HCT116 (cell line): ENCODE results near the gene NUCB1. TPM values are rescaled to one million over a fixed set of nuclear protein-coding genes. Genes with fewer than 3 reads are reported as not detected.
"Not testable (repeated sequence)": the region's sequence is repeated elsewhere in the genome, so short reads cannot be mapped to it uniquely, and the experiment has no call there.

Experiments used
- ATAC-seq: fragments of 200-7000 bp; cut with Tn5 transposase; 2 replicates; pipeline ENCODE4 v1.9.1; 2020; ENCODE audit warnings: mild to moderate bottlenecking, moderate library complexity
- BruUV-seq: library from RNA; stranded (reverse); fragments of 400-500 nt; replicated peaks from 2 replicates; lab custom pipeline; 2021; lab: Mats Ljungman, UMichigan
- CTCF ChIA-PET: fragments of 300-600 bp; sonication (Branson Sonifier 250); formaldehyde crosslinking; loops from one replicate; lab custom pipeline; 2021; ENCODE audit warnings: antibody characterized with exemption; lab: Charles Lee
- POLR2A ChIA-PET: fragments of 300-600, 350-600 bp; sonication (Branson Sonifier 250); formaldehyde crosslinking; loops from one replicate; lab custom pipeline; 2021; ENCODE audit warnings: antibody characterized with exemption; lab: Charles Lee
- RAD21 ChIA-PET, 2 experiments: fragments of 300-600 bp; sonication (Branson Sonifier 250); formaldehyde crosslinking; loops; one replicate each; lab custom pipeline; 2023; ENCODE audit warnings: low total read pairs in 2 of 2; ENCODE audit not compliant: uncharacterized antibody in 2 of 2, unreplicated experiment in 2 of 2, low non-redundant PET in 1 of 2; lab: Charles Lee
- DNase-seq: peaks from one replicate; pipeline ENCODE4 v3.0.0-alpha.2; 2010; ENCODE audit warnings: low read depth, low spot score
- H2AFZ ChIP-seq: fragments of 200-600 bp; shearing (Covaris generic), sonication (generic); 2 replicates; pipeline ENCODE4 v1.6.1; 2017; ENCODE audit warnings: low read depth, mixed run types, mixed read lengths, antibody characterized with exemption, low read length; ENCODE audit not compliant: poor library complexity, severe bottlenecking
- H3K27ac ChIP-seq: 2 replicates; pipeline ENCODE4 v1.5.1; 2012; ENCODE audit warnings: low read depth, low read length
- H3K27me3 ChIP-seq: fragments of 200-600 bp; sonication (generic); 2 replicates; pipeline ENCODE4 v1.6.1; 2016; ENCODE audit warnings: mixed run types, low read length, mixed read lengths; ENCODE audit not compliant: insufficient read depth
- H3K36me3 ChIP-seq, 2 experiments: fragments of 200-500 bp in 1 of 2; fragments of 200-600 bp in 1 of 2; sonication (Bioruptor generic) in 1 of 2; sonication (generic) in 1 of 2; 2 replicates each; pipeline versions ENCODE4 v1.5.1 to v1.6.1; 2014 to 2016; ENCODE audit warnings: low read length in 2 of 2, inconsistent platforms in 1 of 2, mixed read lengths in 1 of 2, mixed run types in 1 of 2; ENCODE audit not compliant: insufficient read depth in 2 of 2, control insufficient read depth in 1 of 2
- H3K4me1 ChIP-seq, 2 experiments: fragments of 200-600 bp in 1 of 2; sonication (generic) in 1 of 2; 2 replicates each; pipeline versions ENCODE4 v1.5.1 to v1.6.1; 2012 to 2017; ENCODE audit warnings: low read length in 2 of 2, inconsistent platforms in 1 of 2, mild to moderate bottlenecking in 1 of 2, mixed read lengths in 1 of 2, mixed run types in 1 of 2, moderate library complexity in 1 of 2; ENCODE audit not compliant: insufficient read depth in 2 of 2, control insufficient read depth in 1 of 2
- H3K4me2 ChIP-seq: fragments of 200-600 bp; sonication (generic); 2 replicates; pipeline ENCODE4 v1.6.1; 2017; ENCODE audit warnings: mixed run types, low read length, mixed read lengths
- H3K4me3 ChIP-seq, 2 experiments: fragments of 200-600 bp in 1 of 2; sonication (generic) in 1 of 2; replicated peaks in 1 of 2; 2 replicates each; pipeline ENCODE4 v1.5.1; 2011 to 2016; ENCODE audit warnings: low read length in 2 of 2, control low read depth in 1 of 2, low read depth in 1 of 2, mild to moderate bottlenecking in 1 of 2, mixed read lengths in 1 of 2, mixed run types in 1 of 2
- H3K79me2 ChIP-seq: fragments of 200-600 bp; sonication (generic); 2 replicates; pipeline ENCODE4 v1.6.1; 2017; ENCODE audit warnings: mild to moderate bottlenecking, mixed run types, low read length, moderate library complexity, mixed read lengths; ENCODE audit not compliant: insufficient read depth
- H3K9ac ChIP-seq: fragments of 200-600 bp; sonication (generic); 2 replicates; pipeline ENCODE4 v1.6.1; 2016; ENCODE audit warnings: low read length, mixed read lengths
- H3K9me2 ChIP-seq: fragments of 200-600 bp; sonication (generic), shearing (Covaris generic); 2 replicates; pipeline ENCODE4 v1.6.1; 2017; ENCODE audit warnings: mixed run types, mild to moderate bottlenecking, moderate library complexity; ENCODE audit not compliant: insufficient read depth
- H3K9me3 ChIP-seq, 2 experiments: fragments of 200-500 bp in 1 of 2; fragments of 200-600 bp in 1 of 2; sonication (Bioruptor generic) in 1 of 2; sonication (generic) in 1 of 2; 2 replicates each; pipeline ENCODE4 v1.6.1; 2014 to 2017; ENCODE audit warnings: low read length in 2 of 2, mixed read lengths in 2 of 2, inconsistent platforms in 1 of 2, low read depth in 1 of 2, mild to moderate bottlenecking in 1 of 2, mixed run types in 1 of 2, moderate library complexity in 1 of 2; ENCODE audit not compliant: control insufficient read depth in 1 of 2, insufficient read depth in 1 of 2
- H4K20me1 ChIP-seq: fragments of 200-600 bp; sonication (generic), shearing (Covaris generic); 2 replicates; pipeline ENCODE4 v1.6.1; 2017; ENCODE audit warnings: mixed run types, mild to moderate bottlenecking, moderate library complexity; ENCODE audit not compliant: insufficient read depth
- CBX3 ChIP-seq: IDR thresholded peaks from 2 replicates; pipeline ENCODE4 v1.6.1; 2012; ENCODE audit warnings: low read depth
- CEBPB ChIP-seq: IDR thresholded peaks from 2 replicates; pipeline ENCODE4 v1.6.1; 2012; ENCODE audit warnings: low read depth
- CTCF ChIP-seq, 3 experiments: fragments of 200-600 bp in 1 of 3; sonication (generic) in 1 of 3; IDR thresholded peaks in 2 of 3; conservative IDR thresholded peaks in 1 of 3; 2 replicates each; pipeline ENCODE4 v1.5.1; 2012 to 2017; ENCODE audit warnings: low read depth in 2 of 3, low read length in 2 of 3, antibody characterized with exemption in 1 of 3, borderline replicate concordance in 1 of 3, control low read depth in 1 of 3, mild to moderate bottlenecking in 1 of 3, mixed read lengths in 1 of 3, mixed run types in 1 of 3, moderate library complexity in 1 of 3; ENCODE audit not compliant: insufficient read depth in 1 of 3
- EGR1 ChIP-seq: IDR thresholded peaks from 2 replicates; pipeline ENCODE4 v1.6.1; 2012; ENCODE audit warnings: low read depth
- ELF1 ChIP-seq: IDR thresholded peaks from 2 replicates; pipeline ENCODE4 v1.6.1; 2012; ENCODE audit warnings: low read depth, borderline replicate concordance
- EZH2 ChIP-seq: fragments of 200-600 bp; sonication (generic); IDR thresholded peaks from 2 replicates; pipeline ENCODE4 v1.6.1; 2017; ENCODE audit warnings: antibody characterized with exemption, mixed run types
- FOSL1 ChIP-seq: IDR thresholded peaks from 2 replicates; pipeline ENCODE4 v1.6.1; 2012; ENCODE audit warnings: low read depth
- SP1 ChIP-seq: IDR thresholded peaks from 2 replicates; pipeline ENCODE4 v1.6.1; 2012; ENCODE audit warnings: low read depth
- SRF ChIP-seq: IDR thresholded peaks from 2 replicates; pipeline ENCODE4 v1.6.1; 2012; ENCODE audit warnings: low read depth
- TCF7L2 ChIP-seq: IDR thresholded peaks from 2 replicates; pipeline ENCODE4 v1.7.0; 2011; ENCODE audit warnings: borderline replicate concordance, inconsistent platforms; ENCODE audit not compliant: insufficient read depth, insufficient read length; ENCODE audit errors: extremely low read depth
- ZFX ChIP-seq: fragments of 450-650 bp; IDR thresholded peaks from 2 replicates; pipeline ENCODE4 v1.6.1; 2017
- ZNF274 ChIP-seq: fragments of 200-500 bp; sonication (Bioruptor generic); IDR thresholded peaks from 2 replicates; pipeline ENCODE4 v1.6.1; 2014; ENCODE audit warnings: mild to moderate bottlenecking, low read depth, low read length, inconsistent platforms
- intact Hi-C: fragments of 100-400 bp; cut with micrococcal nuclease; formaldehyde crosslinking; loops from 2 replicates; pipeline ENCODE4 v1.10.0; 2022
- total RNA-seq: library from RNA; stranded (reverse); gene quantifications from one replicate; pipeline ENCODE4 v1.2.1, GENCODE V29; 2021; ENCODE audit not compliant: unreplicated experiment

The NUCB1 gene
- total RNA-seq, 1 experiment from 2014 or later, result 88.8 TPM

GRCh38 chr19:48883726-48884125, 16.4 kb upstream of the NUCB1 start:
- no peak for ATAC-seq
- H3K4me3 ChIP-seq, result no peak overlapping the region
- H3K36me3 ChIP-seq, result no peaks in the 10 kb centered on the region
- BruUV-seq, result no TSS peak
- no peaks in the 10 kb centered on the region for H3K9me2 ChIP-seq
- H3K4me2 ChIP-seq, result no peak overlapping the region
- no peak for DNase-seq
- H3K9ac ChIP-seq, result no peak overlapping the region
- no peaks in the 10 kb centered on the region for H4K20me1 ChIP-seq
- ChIA-PET CTCF (no interaction called here), RAD21 (no interaction called here)
- intact Hi-C loops, result no loop called here
- no peaks in the 10 kb centered on the region for H3K79me2 ChIP-seq
- no peaks in the 10 kb centered on the region for H3K27me3 ChIP-seq
- no peaks in the 10 kb centered on the region for H3K9me3 ChIP-seq
- peaks cover 0 to 6% of the 10 kb centered on the region in 2 experiments; a peak in 2 of 4 replicates for H3K4me1 ChIP-seq
- no peak overlapping the region for H2AFZ ChIP-seq
- no peak overlapping the region for H3K27ac ChIP-seq
- no peak for TF ChIP-seq EGR1
- no peak for TF ChIP-seq ELF1
- TF ChIP-seq EZH2, result no peak
- no peak for TF ChIP-seq SP1
- no peak for TF ChIP-seq CBX3
- TF ChIP-seq, all 23 proteins: peak for 0
- POLR2A ChIA-PET, result no interaction called here

DNA sequence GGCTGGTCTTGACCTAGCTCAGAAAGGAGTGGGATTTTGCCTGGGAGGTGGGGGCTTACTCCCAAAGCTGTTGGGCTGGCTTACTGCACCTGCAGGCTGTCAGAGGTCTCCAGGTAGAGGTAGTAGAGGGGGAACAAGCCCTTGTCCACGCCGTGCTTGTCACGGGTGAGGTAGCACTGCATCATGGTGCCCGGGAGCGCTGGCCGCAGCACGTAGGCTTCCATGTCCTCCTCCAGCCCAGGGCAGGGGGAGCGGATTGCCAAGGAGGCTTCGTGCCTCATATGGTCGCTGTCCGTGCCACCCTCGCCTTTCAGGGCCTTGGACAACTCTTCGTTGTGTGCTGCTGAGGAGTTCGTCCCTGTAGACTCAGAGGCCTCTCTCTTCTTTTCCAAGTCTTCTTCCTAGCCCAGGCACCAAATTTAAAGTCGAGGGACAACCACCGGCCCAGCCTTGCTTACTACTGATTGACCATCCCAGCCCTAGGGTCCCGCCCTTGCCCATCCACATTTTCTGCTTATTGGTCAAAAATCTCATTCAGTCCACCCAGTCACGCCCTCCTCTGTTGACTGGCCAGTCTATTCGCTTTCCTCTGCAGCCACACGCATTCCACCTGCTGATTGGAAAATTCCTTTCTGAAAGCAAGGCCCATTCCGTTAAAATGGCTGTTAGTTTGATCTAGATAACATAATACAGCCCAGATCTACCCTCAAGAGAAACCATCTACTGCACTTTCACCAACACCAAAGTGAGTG, 12.1 kb upstream of the NUCB1 start:
- H3K4me2 ChIP-seq, result no peak overlapping the region
- H2AFZ ChIP-seq, result no peak overlapping the region
- ATAC-seq, result no peak
- no peaks in the 10 kb centered on the region for H3K9me2 ChIP-seq
- ChIA-PET CTCF (no interaction called here), RAD21 (no interaction called here), POLR2A (interaction anchor here (1.1 kb wide), 1 partner anchor 9 kb away, joined by 3 read pairs; no protein-coding TSS in a partner anchor)
- H3K79me2 ChIP-seq, result no peaks in the 10 kb centered on the region
- intact Hi-C loops, result no loop called here
- H3K27ac ChIP-seq, result no peak overlapping the region
- H3K9me3 ChIP-seq, result no peaks in the 10 kb centered on the region
- TF ChIP-seq ZNF274 (no peak), TCF7L2 (no peak), ZFX (no peak), CEBPB (no peak), SP1 (no peak), EZH2 (no peak), ELF1 (no peak), EGR1 (no peak), FOSL1 (no peak), CTCF (IDR thresholded peaks at IDR 0.05 in 2 of 3, conservative IDR thresholded peaks at IDR 0.05 in 1 of 3; ENCODE audit: borderline replicate concordance in 1 of 3, insufficient read depth in 1 of 3, low read depth in 2 of 3, low read length in 2 of 3) (no peak), SRF (no peak)
- H3K4me1 ChIP-seq, result peaks cover 0 to 10% of the 10 kb centered on the region in 2 experiments; a peak in 2 of 4 replicates
- DNase-seq, result no peak
- H3K27me3 ChIP-seq, result no peaks in the 10 kb centered on the region
- no peaks in the 10 kb centered on the region for H4K20me1 ChIP-seq
- H3K9ac ChIP-seq, result no peak overlapping the region
- BruUV-seq, result no TSS peak
- H3K36me3 ChIP-seq, result no peaks in the 10 kb centered on the region
- no peak overlapping the region for H3K4me3 ChIP-seq

GRCh38 chr19:48889496-48889895, 10.6 kb upstream of the NUCB1 start:
- CTCF ChIA-PET, H3K79me2 ChIP-seq, H3K4me2 ChIP-seq, RAD21 ChIA-PET, intact Hi-C loops, H3K4me3 ChIP-seq, DNase-seq, H3K36me3 ChIP-seq, H3K9me2 ChIP-seq, H4K20me1 ChIP-seq, H3K27me3 ChIP-seq, ATAC-seq, BruUV-seq, H2AFZ ChIP-seq, H3K4me1 ChIP-seq, H3K9me3 ChIP-seq, H3K27ac ChIP-seq, H3K9ac ChIP-seq: not testable (repeated sequence)
- POLR2A ChIA-PET, result interaction anchor here (1.1 kb wide), 2 partner anchors 10 to 17 kb away, joined by 3 to 6 read pairs; partner anchors contain the start of gene PPP1R15A
